HTERT RPE-1 (cell line): ENCODE results near the gene CEACAM16.

Experiments
- in situ Hi-C: fragments of 300-500 bp; cut with MboI; formaldehyde crosslinking; loops from 4 replicates; pipeline ENCODE4 v1.14.3; 2020; ENCODE audit warnings: low sequenced_read_pairs

Gene CEACAM16

DNA sequence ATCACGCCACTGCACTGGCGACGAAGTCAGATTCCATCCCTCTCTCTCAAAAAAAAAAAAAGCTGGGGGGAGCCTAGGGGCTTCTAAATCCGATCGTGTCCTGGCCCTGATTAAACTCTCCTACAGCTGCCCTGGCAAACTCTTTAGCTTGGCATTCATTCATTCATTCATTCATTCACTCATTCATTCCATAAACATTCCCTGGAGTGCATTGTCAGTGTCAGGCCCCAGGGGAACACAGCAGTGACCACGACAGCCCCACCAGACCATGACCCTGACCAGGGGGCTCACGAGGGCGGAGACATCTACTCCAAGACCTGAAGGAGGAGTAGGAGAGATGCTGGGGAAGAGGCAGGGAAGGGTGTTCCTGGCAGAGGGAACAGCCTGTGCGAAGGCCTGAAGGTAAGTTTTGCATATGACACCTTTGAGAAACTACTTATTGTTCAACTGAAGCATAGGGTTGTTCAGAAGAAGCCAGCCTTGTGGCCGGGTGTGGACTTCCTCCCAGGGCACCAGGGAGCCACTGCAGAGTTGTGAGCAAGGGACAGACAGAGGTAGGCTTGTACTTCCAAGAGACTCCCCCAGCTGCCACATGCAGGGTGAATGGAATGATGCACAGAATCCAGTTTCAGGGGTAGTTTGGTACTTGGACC is 24.5 kb downstream of the CEACAM16 start:
- in situ Hi-C loops, result no loop called here

DNA sequence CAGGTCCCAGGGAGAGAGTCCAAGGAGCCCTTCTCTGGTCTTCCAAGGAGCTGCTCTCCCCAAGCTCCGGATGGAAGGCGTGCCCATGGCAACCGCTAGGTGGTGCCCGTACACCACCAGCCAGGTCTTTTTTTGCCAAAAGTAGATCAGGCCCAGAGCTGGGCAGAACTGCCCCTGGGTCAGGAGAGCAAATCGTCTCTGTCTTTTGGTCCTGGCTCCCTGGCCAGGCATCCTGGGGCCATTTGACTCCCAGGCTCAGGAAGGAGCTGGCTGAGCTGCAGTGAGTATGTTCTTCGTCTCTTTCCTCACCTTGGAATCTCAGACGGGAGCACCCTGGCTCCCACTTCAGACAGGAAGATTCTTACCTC is 25.0 kb downstream of the CEACAM16 start:
- in situ Hi-C loops, result no loop called here

GRCh38 chr19:44725251-44725650 is 26.3 kb downstream of the CEACAM16 start:
- in situ Hi-C loops, result no loop called here

- in situ Hi-C loops, result no loop called here
Observed at GRCh38 chr19:44725684-44726083, 26.7 kb downstream of the CEACAM16 start.

GRCh38 chr19:44726465-44726864 is 27.5 kb downstream of the CEACAM16 start:
- in situ Hi-C loops, result no loop called here

GRCh38 chr19:44728178-44728577 is 29.2 kb downstream of the CEACAM16 start:
- in situ Hi-C loops, result no loop called here

GRCh38 chr19:44729516-44730033 is 30.6 kb downstream of the CEACAM16 start:
- in situ Hi-C loops, result no loop called here

DNA sequence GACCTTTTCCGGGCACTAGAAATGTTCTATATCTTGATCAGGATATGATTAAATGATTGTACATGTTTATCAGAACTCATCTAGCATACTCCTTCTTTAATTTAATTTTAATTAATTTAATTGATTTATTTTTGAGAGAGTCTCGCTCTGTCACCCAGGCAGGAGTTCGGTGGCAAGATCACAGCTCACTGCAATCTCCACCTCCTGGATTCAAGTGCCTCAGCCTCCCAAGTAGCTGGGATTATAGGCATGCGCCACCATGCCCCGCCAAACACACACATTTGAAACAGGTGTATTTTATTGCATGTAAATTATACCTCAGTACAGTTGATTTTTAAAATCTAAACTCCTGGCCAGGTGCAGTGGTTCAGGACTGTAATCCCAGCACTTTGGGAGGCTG is 32.1 kb downstream of the CEACAM16 start:
- in situ Hi-C loops, result no loop called here

GRCh38 chr19:44731622-44732021 is 32.7 kb downstream of the CEACAM16 start:
- in situ Hi-C loops, result no loop called here

- in situ Hi-C loops, result no loop called here
Observed at GRCh38 chr19:44732235-44733014, 33.5 kb downstream of the CEACAM16 start.

DNA sequence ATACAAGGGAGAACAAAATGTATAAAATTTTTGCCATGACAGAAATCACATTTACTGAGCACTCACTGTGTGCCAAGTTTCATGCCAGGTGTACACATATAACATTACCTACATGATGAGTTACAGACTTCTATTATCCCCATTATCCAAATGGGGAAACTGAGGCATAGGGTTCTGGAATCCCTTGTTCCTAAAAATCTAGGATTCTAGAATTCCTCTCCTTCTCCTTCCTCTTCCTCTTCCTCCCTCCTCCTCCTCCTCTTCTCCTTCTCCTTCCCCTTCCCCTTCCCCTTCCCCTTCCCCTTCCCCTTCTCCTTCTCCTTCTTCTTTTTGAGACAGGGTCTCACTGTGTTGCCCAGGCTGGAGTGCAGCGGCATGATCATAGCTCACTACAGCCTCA is 35.4 kb downstream of the CEACAM16 start:
- in situ Hi-C loops, result no loop called here

DNA sequence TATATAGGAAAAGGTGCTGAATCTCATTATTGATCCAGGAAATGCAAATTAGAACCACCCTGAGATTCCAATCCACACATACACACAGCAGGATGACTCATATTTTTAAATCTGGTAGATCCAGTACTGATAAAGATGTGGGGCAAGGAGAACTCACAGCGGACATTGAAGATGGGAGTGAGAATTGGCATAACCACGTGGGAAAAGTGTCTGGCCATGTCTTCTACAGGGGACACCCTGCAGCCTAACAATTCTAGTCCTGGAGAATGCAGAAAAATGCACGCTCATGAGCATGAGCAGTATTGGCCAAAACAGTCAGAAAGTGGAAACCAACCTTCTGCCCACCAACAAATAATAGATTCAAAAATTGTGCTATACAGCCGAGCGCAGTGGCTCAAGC is 36.1 kb downstream of the CEACAM16 start:
- in situ Hi-C loops, result no loop called here

DNA sequence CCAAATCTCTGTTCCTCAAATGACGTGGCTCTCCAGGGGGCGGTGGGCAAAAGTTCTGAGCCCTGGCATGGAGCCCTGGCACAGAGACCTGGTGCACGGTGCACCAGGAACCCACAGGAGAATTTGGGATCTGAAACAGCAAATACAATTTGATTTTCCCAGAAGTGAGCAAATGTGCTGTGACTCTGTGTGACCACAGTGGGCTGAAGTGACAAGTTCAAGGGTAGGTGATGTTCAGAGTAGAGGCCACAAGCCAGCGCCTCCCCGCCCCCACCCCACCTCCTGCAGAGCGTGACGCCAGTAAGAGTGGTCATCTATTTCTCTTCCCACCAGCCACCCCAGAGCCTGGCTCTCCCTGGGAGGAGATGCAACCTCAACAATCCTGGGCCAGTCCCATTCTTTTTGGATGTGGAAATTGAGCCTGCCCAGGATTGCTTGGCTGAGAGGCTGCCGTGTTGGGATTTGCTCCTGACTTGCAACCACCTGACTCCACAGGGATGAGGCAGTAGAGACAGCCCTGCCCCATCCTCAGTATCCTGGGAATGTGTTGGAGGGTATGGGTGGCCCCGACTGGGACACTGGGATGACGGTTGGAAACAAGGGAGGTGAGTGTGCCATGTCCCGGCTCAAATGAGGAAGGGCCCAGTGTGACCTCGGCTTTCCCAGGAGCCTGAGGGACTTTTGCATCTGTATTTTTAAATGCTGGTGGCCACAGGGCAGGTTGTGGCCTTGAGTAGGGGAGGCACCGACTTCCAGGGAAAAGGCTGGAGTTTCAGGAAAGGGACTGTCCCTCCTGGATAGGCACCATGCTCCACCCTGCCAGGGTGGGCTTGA is 38.5 kb downstream of the CEACAM16 start:
- in situ Hi-C loops, result no loop called here

DNA sequence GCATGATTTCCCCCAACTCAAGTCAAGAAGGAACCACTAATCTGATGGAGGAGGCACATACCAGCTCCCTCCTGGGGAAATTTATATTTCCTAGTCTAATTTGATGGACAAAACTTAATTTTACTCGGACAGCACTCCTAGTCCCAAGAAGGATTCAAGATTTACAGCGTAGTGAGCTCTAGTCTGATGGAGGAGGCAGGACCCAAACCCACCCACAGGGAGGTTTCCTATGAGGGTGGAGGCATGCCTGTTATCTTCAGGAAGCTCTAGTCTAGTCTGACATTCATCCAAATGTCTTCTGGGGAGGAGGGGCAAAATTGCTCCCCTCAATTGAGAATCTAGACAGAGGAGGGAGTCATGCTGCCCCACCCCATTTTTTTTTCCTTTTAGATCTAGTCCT is 39.2 kb downstream of the CEACAM16 start:
- in situ Hi-C loops, result no loop called here

DNA sequence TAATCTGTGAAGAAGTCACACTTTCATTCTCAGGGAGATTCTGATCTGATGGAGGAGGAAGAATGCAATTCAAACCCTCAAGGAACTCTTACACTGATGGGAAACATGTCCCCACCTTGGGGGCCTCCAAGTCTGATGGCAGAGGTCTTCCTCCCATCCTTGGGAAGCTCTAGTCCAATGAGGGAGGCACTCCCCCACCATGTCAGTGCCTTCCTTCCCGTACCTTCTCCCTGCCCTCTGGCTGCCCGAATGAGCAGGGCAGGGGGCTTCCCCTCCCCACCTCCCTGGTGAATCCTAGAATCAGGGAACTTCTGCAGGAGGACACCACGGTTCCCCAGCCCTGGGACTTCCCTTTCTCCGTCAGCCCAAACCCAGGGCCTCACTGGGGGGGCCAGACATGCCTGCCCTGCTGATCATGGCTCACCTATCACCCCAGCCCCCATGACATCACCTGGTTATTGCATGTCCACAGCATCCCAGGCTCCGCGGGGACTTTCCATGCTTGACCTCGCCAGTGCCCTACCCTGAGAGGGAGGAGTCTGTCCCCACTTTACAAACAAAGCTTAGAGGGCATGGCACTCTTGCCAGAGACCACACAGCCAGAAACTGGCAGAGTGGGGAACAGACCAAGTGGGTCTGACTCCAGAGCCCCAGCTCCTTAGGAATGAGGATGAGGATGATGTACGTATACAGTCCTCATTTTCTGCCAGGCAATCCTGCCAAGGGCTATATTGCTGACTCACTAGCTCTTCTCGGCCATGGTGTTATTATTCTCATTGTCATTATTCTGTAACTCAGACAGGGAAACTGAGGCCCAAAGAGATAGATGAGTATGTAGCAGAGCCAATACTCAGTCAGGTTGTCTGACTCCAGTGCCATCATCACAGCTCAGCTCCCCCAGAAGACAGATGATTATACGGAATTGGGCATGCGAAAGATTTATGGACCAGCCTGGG is 39.9 kb downstream of the CEACAM16 start:
- in situ Hi-C loops, result no loop called here

- in situ Hi-C loops, result no loop called here
Observed at GRCh38 chr19:44740351-44740824, 41.4 kb downstream of the CEACAM16 start.

GRCh38 chr19:44741258-44741731 is 42.3 kb downstream of the CEACAM16 start:
- in situ Hi-C loops, result no loop called here

DNA sequence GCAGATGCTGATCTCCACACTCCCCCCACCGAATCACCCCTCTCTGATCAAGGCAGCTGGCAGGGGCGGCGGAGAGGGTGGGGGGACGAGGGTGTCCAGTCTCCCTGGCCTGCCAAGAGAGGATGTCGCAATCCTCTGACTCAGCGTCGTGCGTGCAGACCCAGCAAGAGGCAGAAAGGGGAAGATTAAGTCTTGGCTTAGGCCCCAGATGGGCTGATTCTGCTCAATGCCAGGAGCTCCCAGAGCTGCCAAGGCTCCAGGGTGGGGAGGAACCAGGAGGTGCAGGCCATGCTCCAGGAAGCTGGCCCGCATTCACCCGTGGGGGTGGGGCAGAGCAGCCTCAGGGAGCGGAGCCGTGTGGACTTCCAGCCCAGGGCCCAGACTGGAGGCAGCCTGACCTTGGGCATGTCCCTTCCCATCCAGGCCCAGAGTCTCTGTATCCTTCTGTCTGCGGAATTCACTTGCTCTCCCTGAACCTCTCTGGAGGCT is 42.9 kb downstream of the CEACAM16 start:
- in situ Hi-C loops, result no loop called here

GRCh38 chr19:44742330-44743061 is 43.5 kb downstream of the CEACAM16 start:
- in situ Hi-C loops, result no loop called here
